ENCODE measurements around the gene NCAM1.
"Not testable (repeated sequence)": the region's sequence is repeated elsewhere in the genome, so short reads cannot be mapped to it uniquely, and the experiment has no call there.

NCAM1 gene

GRCh38 chr11:113283881-113284280 is 322.7 kb downstream of the NCAM1 start:
- DNase-seq = no peak

GRCh38 chr11:113286009-113286408 is 324.8 kb downstream of the NCAM1 start:
- no peak for DNase-seq

- no peak for DNase-seq
Observed at GRCh38 chr11:113286509-113287497, 325.6 kb downstream of the NCAM1 start.

- DNase-seq = no peak
Observed at GRCh38 chr11:113287801-113288200, 326.6 kb downstream of the NCAM1 start.

GRCh38 chr11:113288286-113288863 is 327.2 kb downstream of the NCAM1 start:
- no peak for DNase-seq

GRCh38 chr11:113289431-113290187 is 328.4 kb downstream of the NCAM1 start:
- DNase-seq = peak; percentile 58

GRCh38 chr11:113293936-113294335 is 332.7 kb downstream of the NCAM1 start:
- DNase-seq = no peak

GRCh38 chr11:113295993-113296392 is 334.8 kb downstream of the NCAM1 start:
- no peak for DNase-seq

- DNase-seq = no peak
Observed at GRCh38 chr11:113296447-113297205, 335.4 kb downstream of the NCAM1 start.

- DNase-seq = not testable (repeated sequence)
Observed at GRCh38 chr11:113298496-113298895, 337.3 kb downstream of the NCAM1 start.

GRCh38 chr11:113304916-113305315 is 343.7 kb downstream of the NCAM1 start:
- no peak for DNase-seq

GRCh38 chr11:113305440-113306336 is 344.5 kb downstream of the NCAM1 start:
- DNase-seq = peak; percentile 74

- no peak for DNase-seq
Observed at GRCh38 chr11:113308601-113309000, 347.4 kb downstream of the NCAM1 start.

GRCh38 chr11:113311536-113311935 is 350.3 kb downstream of the NCAM1 start:
- DNase-seq = no peak

- no peak for DNase-seq
Observed at GRCh38 chr11:113313601-113314000, 352.4 kb downstream of the NCAM1 start.

- DNase-seq = no peak
Observed at GRCh38 chr11:113314065-113314388, 352.8 kb downstream of the NCAM1 start.

- peak; percentile 92 for DNase-seq
Observed at GRCh38 chr11:113314389-113315301, 353.4 kb downstream of the NCAM1 start, which contains the start of gene TTC12. Gene TTC12 (plus strand): TSS chr11:113314583. CDS start chr11:113316258, 1,675 bp downstream.

- DNase-seq = no peak
Observed at GRCh38 chr11:113315811-113316210, 354.6 kb downstream of the NCAM1 start.

- DNase-seq = no peak
Observed at GRCh38 chr11:113316256-113316655, 355.0 kb downstream of the NCAM1 start.

GRCh38 chr11:113317339-113317738 is 356.1 kb downstream of the NCAM1 start:
- no peak for DNase-seq

All from activated CD4-positive, alpha-beta T cell treated with anti-CD3 and anti-CD28 coated beads, Interleukin-2, amount 50 U/mL, for 1 hour (primary cell).